ENCODE measurements around the gene CCDC91. TPM values are rescaled to one million over a fixed set of nuclear protein-coding genes. Genes with fewer than 3 reads are reported as not detected.

The CCDC91 gene
- total RNA-seq, 1 donor from 2014 or later, result 46.3 TPM

DNA sequence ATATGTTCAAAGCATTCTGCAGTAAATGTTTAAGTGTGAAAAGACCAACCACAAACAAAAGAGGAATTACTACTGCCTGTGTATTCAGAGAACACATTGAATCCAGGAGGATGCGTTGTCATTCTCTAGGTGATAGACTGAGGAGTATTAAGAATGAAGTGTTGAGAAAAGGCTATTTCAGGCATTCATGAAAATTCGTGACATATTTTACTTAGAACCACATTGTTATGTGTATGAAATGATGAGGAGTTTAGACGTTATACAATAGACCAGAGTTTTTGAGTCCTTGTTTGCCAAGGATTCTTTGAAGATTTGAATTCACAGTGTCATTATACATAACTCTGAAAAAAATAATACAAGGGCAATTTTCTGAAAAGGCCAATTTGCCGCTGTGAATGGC is 251.8 kb downstream of the CCDC91 start:
- no peak for DNase-seq
- Mint-ChIP-seq H3K9me3 (no peaks in the 10 kb centered on the region), H3K27ac (no peak overlapping the region), H3K4me1 (no peaks in the 10 kb centered on the region), H3K4me3 (no peak overlapping the region), H3K36me3 (ENCODE audit: low read depth) (peaks cover 10% of the 10 kb centered on the region), H3K27me3 (no peaks in the 10 kb centered on the region)
- intact Hi-C loops (cut with micrococcal nuclease), result no loop called here
- ChIA-PET POLR2A (no interaction called here), CTCF (no interaction called here)
- no peak for ATAC-seq (ENCODE audit: low read depth)
- TF ChIP-seq, protein P1, sequence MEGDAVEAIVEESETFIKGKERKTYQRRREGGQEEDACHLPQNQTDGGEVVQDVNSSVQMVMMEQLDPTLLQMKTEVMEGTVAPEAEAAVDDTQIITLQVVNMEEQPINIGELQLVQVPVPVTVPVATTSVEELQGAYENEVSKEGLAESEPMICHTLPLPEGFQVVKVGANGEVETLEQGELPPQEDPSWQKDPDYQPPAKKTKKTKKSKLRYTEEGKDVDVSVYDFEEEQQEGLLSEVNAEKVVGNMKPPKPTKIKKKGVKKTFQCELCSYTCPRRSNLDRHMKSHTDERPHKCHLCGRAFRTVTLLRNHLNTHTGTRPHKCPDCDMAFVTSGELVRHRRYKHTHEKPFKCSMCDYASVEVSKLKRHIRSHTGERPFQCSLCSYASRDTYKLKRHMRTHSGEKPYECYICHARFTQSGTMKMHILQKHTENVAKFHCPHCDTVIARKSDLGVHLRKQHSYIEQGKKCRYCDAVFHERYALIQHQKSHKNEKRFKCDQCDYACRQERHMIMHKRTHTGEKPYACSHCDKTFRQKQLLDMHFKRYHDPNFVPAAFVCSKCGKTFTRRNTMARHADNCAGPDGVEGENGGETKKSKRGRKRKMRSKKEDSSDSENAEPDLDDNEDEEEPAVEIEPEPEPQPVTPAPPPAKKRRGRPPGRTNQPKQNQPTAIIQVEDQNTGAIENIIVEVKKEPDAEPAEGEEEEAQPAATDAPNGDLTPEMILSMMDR (IDR thresholded peaks at IDR 0.05), result no peak

DNA sequence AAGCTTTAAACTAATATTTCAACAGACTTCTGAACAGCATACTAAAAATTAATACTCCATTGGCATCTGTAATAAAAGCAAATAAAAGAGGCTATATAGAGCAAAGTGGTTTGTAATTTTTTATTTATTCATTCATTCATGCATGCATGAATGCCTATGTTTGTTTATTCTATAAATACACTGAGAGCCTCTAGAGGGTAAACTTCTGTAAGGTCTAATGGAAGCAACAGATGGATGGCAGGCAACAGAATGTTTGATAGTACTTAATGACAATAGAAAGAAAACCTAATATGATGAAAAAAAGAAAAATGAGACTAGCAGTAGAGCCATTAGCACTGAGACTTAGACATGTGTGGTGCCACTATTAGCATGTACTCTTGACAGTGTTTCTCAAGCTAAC is 253.1 kb downstream of the CCDC91 start:
- intact Hi-C loops (cut with micrococcal nuclease), result no loop called here
- ChIA-PET POLR2A (no interaction called here), CTCF (no interaction called here)
- no peak overlapping the region for H3K4me3 Mint-ChIP-seq
- no peak overlapping the region for H3K27ac Mint-ChIP-seq
- no peaks in the 10 kb centered on the region for H3K27me3 Mint-ChIP-seq
- H3K4me1 Mint-ChIP-seq, result no peaks in the 10 kb centered on the region
- no peaks in the 10 kb centered on the region for H3K9me3 Mint-ChIP-seq
- TF ChIP-seq, protein P1 (IDR thresholded peaks at IDR 0.05), result no peak
- no peak for DNase-seq
- H3K36me3 Mint-ChIP-seq (ENCODE audit: low read depth), result peaks cover 8% of the 10 kb centered on the region
- ATAC-seq (ENCODE audit: low read depth), result no peak

DNA sequence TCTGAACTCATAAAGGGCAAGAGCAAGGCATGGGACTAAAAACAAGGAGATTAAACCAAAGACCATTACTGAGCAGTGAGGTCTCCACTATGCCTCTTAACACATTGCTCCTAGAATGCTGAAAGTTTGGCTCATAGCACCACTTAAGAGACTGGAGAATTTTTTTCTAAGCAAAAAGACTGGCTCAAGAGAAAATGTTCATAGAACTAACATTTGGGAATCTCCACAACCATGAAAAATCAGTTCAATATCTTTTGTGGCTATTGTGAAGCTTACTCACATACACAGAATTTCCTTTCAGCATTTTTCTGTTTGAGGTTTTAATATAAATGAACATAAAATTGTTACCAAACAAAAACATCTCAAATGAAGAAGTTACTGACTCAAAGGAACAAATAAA is 255.8 kb downstream of the CCDC91 start:
- H3K9me3 Mint-ChIP-seq, result no peaks in the 10 kb centered on the region
- H3K27ac Mint-ChIP-seq, result no peak overlapping the region
- peaks cover 15% of the 10 kb centered on the region for H3K36me3 Mint-ChIP-seq (ENCODE audit: low read depth)
- no peak for ATAC-seq (ENCODE audit: low read depth)
- intact Hi-C loops (cut with micrococcal nuclease), result no loop called here
- DNase-seq, result no peak
- POLR2A ChIA-PET, result no interaction called here
- CTCF ChIA-PET, result no interaction called here
- H3K4me1 Mint-ChIP-seq, result no peaks in the 10 kb centered on the region
- H3K4me3 Mint-ChIP-seq, result no peak overlapping the region
- no peaks in the 10 kb centered on the region for H3K27me3 Mint-ChIP-seq
- TF ChIP-seq, protein P1 (IDR thresholded peaks at IDR 0.05), result no peak

DNA sequence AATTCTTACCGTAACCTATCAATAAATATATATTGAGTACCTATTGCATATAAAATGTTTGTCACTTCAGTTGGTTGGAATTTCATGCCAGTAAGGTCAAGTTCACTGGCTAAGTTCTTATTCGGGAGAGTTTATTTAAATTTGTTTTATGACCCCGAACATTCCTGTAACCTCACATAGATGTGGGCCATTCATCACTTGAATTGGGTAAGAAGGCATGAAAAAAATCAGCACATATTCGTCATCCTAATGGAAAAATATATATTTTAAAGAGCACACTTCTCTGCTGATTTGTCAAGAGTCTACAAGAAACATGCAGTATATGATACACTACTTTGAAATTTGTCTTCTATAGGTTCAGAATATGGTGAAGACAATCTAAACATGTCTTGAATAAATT is 263.4 kb downstream of the CCDC91 start:
- H3K9me3 Mint-ChIP-seq, result no peaks in the 10 kb centered on the region
- no peak overlapping the region for H3K4me3 Mint-ChIP-seq
- CTCF ChIA-PET, result no interaction called here
- intact Hi-C loops (cut with micrococcal nuclease), result no loop called here
- H3K36me3 Mint-ChIP-seq (ENCODE audit: low read depth), result peaks cover 49% of the 10 kb centered on the region
- no peak overlapping the region for H3K27ac Mint-ChIP-seq
- ATAC-seq (ENCODE audit: low read depth), result no peak
- no peaks in the 10 kb centered on the region for H3K27me3 Mint-ChIP-seq
- TF ChIP-seq, protein P1 (IDR thresholded peaks at IDR 0.05), result no peak
- H3K4me1 Mint-ChIP-seq, result no peaks in the 10 kb centered on the region
- POLR2A ChIA-PET, result no interaction called here
- no peak for DNase-seq

DNA sequence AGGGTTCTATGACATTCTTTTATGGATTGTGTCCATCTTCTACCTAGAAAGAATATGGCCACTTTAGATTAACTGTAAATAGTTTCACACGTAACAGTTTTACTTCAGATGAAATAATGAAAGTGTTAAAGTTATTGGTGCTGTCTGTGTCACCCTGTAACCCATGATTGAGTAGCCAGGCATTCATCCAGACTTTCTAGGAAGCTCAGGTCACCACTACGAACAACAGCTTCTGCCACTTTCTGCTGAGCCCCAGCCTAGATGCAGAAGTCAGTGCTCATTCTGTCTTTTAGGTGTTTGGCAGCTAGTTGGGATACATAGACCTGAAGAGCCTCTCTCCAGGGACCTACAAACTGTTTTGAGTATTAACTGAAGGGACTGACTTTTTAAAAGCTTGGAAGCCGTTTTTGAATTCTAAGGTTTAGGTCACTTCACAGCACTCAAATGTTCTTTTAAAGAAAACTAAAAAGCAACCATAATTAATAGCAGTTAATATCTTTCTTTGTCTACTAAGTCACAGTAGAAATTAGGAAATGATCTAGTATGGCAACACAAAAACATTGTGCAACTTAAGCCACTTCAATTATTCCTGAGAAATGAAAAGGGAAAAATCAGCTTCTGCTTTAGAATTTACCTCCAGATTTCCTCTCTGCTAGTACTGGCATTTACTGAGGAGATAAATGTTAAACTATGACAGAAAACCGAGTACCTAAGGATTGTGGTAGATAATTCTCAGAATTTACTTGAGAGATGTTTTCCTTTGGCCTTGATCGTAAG is 266.9 kb downstream of the CCDC91 start:
- peaks cover 64% of the 10 kb centered on the region for H3K36me3 Mint-ChIP-seq (ENCODE audit: low read depth)
- H3K4me1 Mint-ChIP-seq, result peaks cover 8% of the 10 kb centered on the region
- H3K27ac Mint-ChIP-seq, result no peak overlapping the region
- TF ChIP-seq, protein P1 (IDR thresholded peaks at IDR 0.05), result no peak
- H3K9me3 Mint-ChIP-seq, result no peaks in the 10 kb centered on the region
- H3K27me3 Mint-ChIP-seq, result no peaks in the 10 kb centered on the region
- DNase-seq (no peak), ATAC-seq (ENCODE audit: low read depth) (no peak)
- ChIA-PET CTCF (no interaction called here), POLR2A (no interaction called here)
- H3K4me3 Mint-ChIP-seq, result no peak overlapping the region
- intact Hi-C loops (cut with micrococcal nuclease), result no loop called here

Measured in activated B cell treated with CpG ODN at 0.5 μM for 24 hours (primary cell).